ENCODE results near the gene HDAC11. TPM values are rescaled to one million over a fixed set of nuclear protein-coding genes. Genes with fewer than 3 reads are reported as not detected.

HDAC11 gene
- total and polyA plus RNA-seq, 10 of the 15 experiments (the other 5 are each of a cell fraction or from before 2014, with no cell fraction given): 0.04 to 0.76 (median 0.22) TPM; not detected in 1

GRCh38 chr3:13507570-13508339 is 27.6 kb downstream of the HDAC11 start (continued):
- no peak for TF ChIP-seq ELK1 (IDR thresholded peaks at IDR 0.05; ENCODE audit: low read depth, low read length)

- H3K27ac ChIP-seq (ENCODE audit: control insufficient read depth, insufficient read depth): no peak overlapping the region
- H3K27me3 ChIP-seq (replicated peaks in 1 of 2; ENCODE audit: control insufficient read depth in 2 of 2, insufficient read depth in 2 of 2, low read length in 1 of 2): no peaks in the 10 kb centered on the region
- no peak overlapping the region for H2AFZ ChIP-seq (ENCODE audit: control insufficient read depth, low read depth, low read length)
- FAIRE-seq (no peak), DNase-seq (ENCODE audit: low read depth, low spot score) (no peak), ATAC-seq (no peak)
- ChIA-PET POLR2A (no interaction called here), RAD21 (ENCODE audit: unreplicated experiment) (no interaction called here), SMC1A (ENCODE audit: uncharacterized antibody, unreplicated experiment) (no interaction called here), CTCF (no interaction called here)
- H3K4me1 ChIP-seq (ENCODE audit: control insufficient read depth, insufficient read depth, low read length): peaks cover 5% of the 10 kb centered on the region; the same call in 1 of the 2 replicates
- H3K9me3 ChIP-seq (replicated peaks; ENCODE audit: control insufficient read depth, insufficient read depth, low read length): no peaks in the 10 kb centered on the region
- BruUV-seq (replicated peaks): no TSS peak
- H3K9ac ChIP-seq (ENCODE audit: control insufficient read depth, insufficient read depth, low read length): no peak overlapping the region
- no peaks in the 10 kb centered on the region for H3K79me2 ChIP-seq (ENCODE audit: control insufficient read depth, insufficient read depth, low read length)
- no peaks in the 10 kb centered on the region for H3K36me3 ChIP-seq (ENCODE audit: control insufficient read depth in 2 of 2, insufficient read depth in 2 of 2, low read length in 1 of 2)
- intact Hi-C loops (cut with micrococcal nuclease; ENCODE audit: unreplicated experiment): no loop called here
- in situ Hi-C loops (cut with MboI): no loop called here
- H4K20me1 ChIP-seq (ENCODE audit: control insufficient read depth, insufficient read depth): no peaks in the 10 kb centered on the region
- 50% methylated on average over 8 of the region's 8 CpGs for WGBS (ENCODE audit: insufficient coverage, insufficient replicate concordance, low lambda C conversion rate, missing lambda C conversion rate)
- no peak overlapping the region for H3K4me3 ChIP-seq
- H3K4me2 ChIP-seq (ENCODE audit: control insufficient read depth, insufficient read depth): no peak overlapping the region
- TF ChIP-seq PAX5 (IDR thresholded peaks at IDR 0.05; ENCODE audit: borderline replicate concordance, low read depth, low read length) (no peak), TCF7 (IDR thresholded peaks at IDR 0.05; ENCODE audit: borderline replicate concordance) (no peak), SMAD1 (IDR thresholded peaks at IDR 0.05; ENCODE audit: low read depth, partially characterized antibody) (no peak), SIX5 (IDR thresholded peaks at IDR 0.05; ENCODE audit: low read depth, low read length, severe bottlenecking) (no peak), ZNF24 (IDR thresholded peaks at IDR 0.05) (no peak), ZNF207 (IDR thresholded peaks at IDR 0.05; ENCODE audit: borderline replicate concordance) (no peak), DPF2 (IDR thresholded peaks at IDR 0.05) (no peak), ZBTB33 (IDR thresholded peaks at IDR 0.05) (no peak), CREB1 (IDR thresholded peaks at IDR 0.05; ENCODE audit: low read depth) (no peak), PRDM15 (CRISPR knock-in tag; IDR thresholded peaks at IDR 0.05) (no peak), IRF4 (IDR thresholded peaks at IDR 0.05; ENCODE audit: low read depth, low read length) (no peak), CEBPB (IDR thresholded peaks at IDR 0.05; ENCODE audit: borderline replicate concordance in 1 of 2, low read depth in 2 of 2, low read length in 2 of 2) (no peak), SUPT20H (IDR thresholded peaks at IDR 0.05; ENCODE audit: borderline replicate concordance, control insufficient read depth, low read depth, low read length) (no peak), RELA (IDR thresholded peaks at IDR 0.05; ENCODE audit: borderline replicate concordance, partially characterized antibody) (no peak), MAX (IDR thresholded peaks at IDR 0.05; ENCODE audit: low read depth, low read length) (no peak), BCL11A (IDR thresholded peaks at IDR 0.05; ENCODE audit: low read depth, low read length) (no peak)
These were observed 28.4 kb downstream of the HDAC11 start for GRCh38 chr3:13508496-13508895.
